Measurements from ENCODE around the gene PC. TPM values are rescaled to one million over a fixed set of nuclear protein-coding genes. Genes with fewer than 3 reads are reported as not detected.

Gene PC
- total and polyA plus RNA-seq, 10 donors: 3.4 to 8.8 (median 5.3) TPM

- intact Hi-C loops (cut with DNase I; ENCODE audit: low total_unique reads): no loop called here
- no peak for DNase-seq
- Histone ChIP-seq H3K4me1 (no peaks in the 10 kb centered on the region), H3K27ac (no peak overlapping the region), H3K9me3 (no peaks in the 10 kb centered on the region), H3K36me3 (peaks cover 0 to 9% (median 0%) of the 10 kb centered on the region in 6 donors), H3K4me3 (no peak overlapping the region), H3K27me3 (replicated peaks in 1 of 7) (no peaks in the 10 kb centered on the region)
- WGBS, 5 donors: 94 to 98% (median 97%) methylated on average over 4 of the region's 4 CpGs
- TF ChIP-seq POLR2A (IDR thresholded peaks at IDR 0.05) (no peak), POLR2AphosphoS5 (IDR thresholded peaks at IDR 0.05) (no peak)
- TF ChIP-seq, protein P1, sequence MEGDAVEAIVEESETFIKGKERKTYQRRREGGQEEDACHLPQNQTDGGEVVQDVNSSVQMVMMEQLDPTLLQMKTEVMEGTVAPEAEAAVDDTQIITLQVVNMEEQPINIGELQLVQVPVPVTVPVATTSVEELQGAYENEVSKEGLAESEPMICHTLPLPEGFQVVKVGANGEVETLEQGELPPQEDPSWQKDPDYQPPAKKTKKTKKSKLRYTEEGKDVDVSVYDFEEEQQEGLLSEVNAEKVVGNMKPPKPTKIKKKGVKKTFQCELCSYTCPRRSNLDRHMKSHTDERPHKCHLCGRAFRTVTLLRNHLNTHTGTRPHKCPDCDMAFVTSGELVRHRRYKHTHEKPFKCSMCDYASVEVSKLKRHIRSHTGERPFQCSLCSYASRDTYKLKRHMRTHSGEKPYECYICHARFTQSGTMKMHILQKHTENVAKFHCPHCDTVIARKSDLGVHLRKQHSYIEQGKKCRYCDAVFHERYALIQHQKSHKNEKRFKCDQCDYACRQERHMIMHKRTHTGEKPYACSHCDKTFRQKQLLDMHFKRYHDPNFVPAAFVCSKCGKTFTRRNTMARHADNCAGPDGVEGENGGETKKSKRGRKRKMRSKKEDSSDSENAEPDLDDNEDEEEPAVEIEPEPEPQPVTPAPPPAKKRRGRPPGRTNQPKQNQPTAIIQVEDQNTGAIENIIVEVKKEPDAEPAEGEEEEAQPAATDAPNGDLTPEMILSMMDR (IDR thresholded peaks at IDR 0.05 in 8 of 11, conservative IDR thresholded peaks at IDR 0.05 in 3 of 11): no peak
Observed at GRCh38 chr11:66823700-66824099, 134.5 kb downstream of the PC start.

GRCh38 chr11:66820901-66821300 is 137.3 kb downstream of the PC start:
- H3K4me1 ChIP-seq: no peaks in the 10 kb centered on the region
- intact Hi-C loops (cut with DNase I; ENCODE audit: low total_unique reads): no loop called here
- H3K9me3 ChIP-seq: no peaks in the 10 kb centered on the region
- 88 to 96% (median 92%) methylated on average over 3 of the region's 3 CpGs for WGBS, 5 donors
- H3K27ac ChIP-seq: no peak overlapping the region
- no peak for TF ChIP-seq POLR2AphosphoS5 (IDR thresholded peaks at IDR 0.05)
- TF ChIP-seq, protein P1 (IDR thresholded peaks at IDR 0.05 in 8 of 11, conservative IDR thresholded peaks at IDR 0.05 in 3 of 11): no peak
- TF ChIP-seq POLR2A (IDR thresholded peaks at IDR 0.05): no peak
- no peak for DNase-seq
- H3K4me3 ChIP-seq: no peak overlapping the region
- no peaks in the 10 kb centered on the region for H3K36me3 ChIP-seq
- H3K27me3 ChIP-seq (replicated peaks in 1 of 7): no peaks in the 10 kb centered on the region

DNA sequence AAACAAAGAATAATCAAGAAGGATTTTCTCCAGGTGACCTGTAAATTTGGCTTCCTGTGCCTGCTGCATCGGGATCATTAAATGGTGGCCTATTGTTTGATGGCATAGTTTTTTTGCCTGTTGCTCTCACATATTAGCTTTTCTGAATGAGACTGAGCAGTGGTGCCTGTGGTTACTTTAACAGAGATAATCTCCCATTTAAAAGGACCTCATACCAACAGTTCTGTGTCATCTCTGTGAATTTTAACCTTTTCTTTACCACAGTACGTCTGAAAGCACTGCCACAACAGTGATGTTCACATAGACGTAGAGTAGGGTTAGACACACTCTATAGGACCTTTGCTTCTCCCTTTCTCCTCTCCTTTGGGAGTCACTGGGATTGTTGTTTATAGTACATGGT is 137.8 kb downstream of the PC start:
- Histone ChIP-seq H3K4me3 (no peak overlapping the region), H3K27ac (no peak overlapping the region), H3K9me3 (no peaks in the 10 kb centered on the region), H3K4me1 (no peaks in the 10 kb centered on the region), H3K27me3 (replicated peaks in 1 of 7) (no peaks in the 10 kb centered on the region), H3K36me3 (no peaks in the 10 kb centered on the region)
- intact Hi-C loops (cut with DNase I; ENCODE audit: low total_unique reads): no loop called here
- TF ChIP-seq, protein P1 (IDR thresholded peaks at IDR 0.05 in 8 of 11, conservative IDR thresholded peaks at IDR 0.05 in 3 of 11): no peak
- no peak for TF ChIP-seq POLR2AphosphoS5 (IDR thresholded peaks at IDR 0.05)
- TF ChIP-seq POLR2A (IDR thresholded peaks at IDR 0.05): no peak
- WGBS, 5 donors: 88 to 94% (median 90%) methylated on average over 3 of the region's 3 CpGs
- no peak for DNase-seq

DNA sequence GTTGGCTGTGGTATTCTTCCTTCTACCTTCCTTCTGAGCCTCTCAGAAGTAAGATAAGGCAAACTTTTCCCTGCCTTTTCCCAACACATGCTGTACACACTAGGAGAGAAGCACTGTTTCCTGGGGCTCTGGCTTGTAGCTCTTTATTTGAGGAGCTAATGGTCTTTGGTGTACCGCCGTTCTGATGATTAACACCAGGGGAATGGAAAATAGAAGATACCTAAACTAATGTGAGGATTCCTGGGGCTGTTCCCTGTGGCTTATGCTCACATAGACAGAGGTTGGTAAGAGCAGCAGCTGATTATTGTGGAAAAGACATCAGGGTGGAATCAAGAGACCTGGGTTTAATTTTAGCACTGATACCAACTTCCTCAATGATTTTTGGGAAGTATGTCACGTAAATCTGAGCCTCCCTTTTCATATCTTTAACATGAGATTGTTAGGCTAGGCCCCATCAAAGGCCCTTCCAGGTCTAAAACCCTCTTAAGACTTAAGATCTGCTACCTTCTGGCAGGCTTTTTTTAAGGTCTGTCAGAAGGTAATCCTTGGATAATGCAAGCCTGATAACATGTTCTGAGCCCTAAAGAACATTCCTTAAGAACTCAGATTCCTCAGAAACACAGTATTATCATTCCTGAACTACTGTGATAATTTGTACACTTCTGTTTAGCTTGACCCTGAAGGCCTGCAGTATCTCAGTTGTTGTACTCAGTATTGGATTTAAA is 139.8 kb downstream of the PC start:
- H3K27ac ChIP-seq: no peak overlapping the region
- no peaks in the 10 kb centered on the region for H3K4me1 ChIP-seq
- intact Hi-C loops (cut with DNase I; ENCODE audit: low total_unique reads): no loop called here
- H3K36me3 ChIP-seq: no peaks in the 10 kb centered on the region
- DNase-seq: no peak
- WGBS, 5 donors: 78 to 86% (median 83%) methylated on average over 3 of the region's 3 CpGs
- no peaks in the 10 kb centered on the region for H3K27me3 ChIP-seq (replicated peaks in 1 of 7)
- no peaks in the 10 kb centered on the region for H3K9me3 ChIP-seq
- TF ChIP-seq POLR2A (IDR thresholded peaks at IDR 0.05) (no peak), POLR2AphosphoS5 (IDR thresholded peaks at IDR 0.05) (no peak)
- TF ChIP-seq, protein P1 (IDR thresholded peaks at IDR 0.05 in 8 of 11, conservative IDR thresholded peaks at IDR 0.05 in 3 of 11): no peak
- H3K4me3 ChIP-seq: no peak overlapping the region
